ENCODE data around the gene TSR1. TPM values are rescaled to one million over a fixed set of nuclear protein-coding genes. Genes with fewer than 3 reads are reported as not detected.

TSR1 gene
- total and polyA plus RNA-seq, 2 experiments from 2014 or later = 21.2 to 22.0 TPM

DNA sequence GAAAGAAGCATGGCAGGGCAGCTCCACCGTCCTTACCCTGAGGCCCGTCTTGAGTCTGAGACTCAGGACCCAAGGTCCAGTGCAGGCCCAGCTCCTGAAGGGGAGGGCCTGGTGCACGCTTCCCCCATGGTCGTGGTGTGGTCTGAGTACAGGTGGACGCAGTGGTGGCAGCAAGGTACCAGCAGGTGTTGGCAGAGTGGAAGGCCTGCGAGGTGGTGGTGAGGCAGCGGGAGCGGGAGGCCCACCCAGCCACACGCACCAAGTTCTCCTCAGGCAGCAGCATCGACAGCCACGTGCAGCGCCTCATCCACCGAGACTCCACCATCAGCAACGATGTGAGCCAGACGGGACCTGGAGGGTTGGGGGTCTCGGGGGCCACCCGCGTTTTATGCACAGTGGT is 36.9 kb upstream of the TSR1 start:
- no peak overlapping the region for H2AFZ ChIP-seq
- no peak overlapping the region for H3K4me3 ChIP-seq
- no peaks in the 10 kb centered on the region for H3K36me3 ChIP-seq (replicated peaks; ENCODE audit: insufficient read depth, low read depth)
- H3K27me3 ChIP-seq = no peaks in the 10 kb centered on the region
- no peak overlapping the region for H3K27ac ChIP-seq
- DNase-seq (ENCODE audit: low spot score) = no peak
- 97% methylated on average over 18 of the region's 18 CpGs for WGBS (ENCODE audit: low lambda C conversion rate, missing lambda C conversion rate)
- no peaks in the 10 kb centered on the region for H3K9me2 ChIP-seq (replicated peaks; ENCODE audit: insufficient read depth)
- no peaks in the 10 kb centered on the region for H4K20me1 ChIP-seq (ENCODE audit: insufficient read depth, poor library complexity, severe bottlenecking)
- H3K79me2 ChIP-seq = no peaks in the 10 kb centered on the region
- TF ChIP-seq, protein P1, sequence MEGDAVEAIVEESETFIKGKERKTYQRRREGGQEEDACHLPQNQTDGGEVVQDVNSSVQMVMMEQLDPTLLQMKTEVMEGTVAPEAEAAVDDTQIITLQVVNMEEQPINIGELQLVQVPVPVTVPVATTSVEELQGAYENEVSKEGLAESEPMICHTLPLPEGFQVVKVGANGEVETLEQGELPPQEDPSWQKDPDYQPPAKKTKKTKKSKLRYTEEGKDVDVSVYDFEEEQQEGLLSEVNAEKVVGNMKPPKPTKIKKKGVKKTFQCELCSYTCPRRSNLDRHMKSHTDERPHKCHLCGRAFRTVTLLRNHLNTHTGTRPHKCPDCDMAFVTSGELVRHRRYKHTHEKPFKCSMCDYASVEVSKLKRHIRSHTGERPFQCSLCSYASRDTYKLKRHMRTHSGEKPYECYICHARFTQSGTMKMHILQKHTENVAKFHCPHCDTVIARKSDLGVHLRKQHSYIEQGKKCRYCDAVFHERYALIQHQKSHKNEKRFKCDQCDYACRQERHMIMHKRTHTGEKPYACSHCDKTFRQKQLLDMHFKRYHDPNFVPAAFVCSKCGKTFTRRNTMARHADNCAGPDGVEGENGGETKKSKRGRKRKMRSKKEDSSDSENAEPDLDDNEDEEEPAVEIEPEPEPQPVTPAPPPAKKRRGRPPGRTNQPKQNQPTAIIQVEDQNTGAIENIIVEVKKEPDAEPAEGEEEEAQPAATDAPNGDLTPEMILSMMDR (IDR thresholded peaks at IDR 0.05; ENCODE audit: poor library complexity) = no peak
- TF ChIP-seq EZH2 (IDR thresholded peaks at IDR 0.05; ENCODE audit: borderline replicate concordance) = no peak
- no peak for TF ChIP-seq EZH2phosphoT487 (IDR thresholded peaks at IDR 0.05; ENCODE audit: low read depth, severe bottlenecking, unreplicated experiment)
- no peaks in the 10 kb centered on the region for H3K9me3 ChIP-seq (ENCODE audit: low read depth)
- H3K4me2 ChIP-seq = no peak overlapping the region
- H3K4me1 ChIP-seq (ENCODE audit: insufficient read depth) = no peaks in the 10 kb centered on the region

- no peak for TF ChIP-seq EZH2phosphoT487 (IDR thresholded peaks at IDR 0.05; ENCODE audit: low read depth, severe bottlenecking, unreplicated experiment)
- no peak for TF ChIP-seq EZH2 (IDR thresholded peaks at IDR 0.05; ENCODE audit: borderline replicate concordance)
- TF ChIP-seq, protein P1 (IDR thresholded peaks at IDR 0.05; ENCODE audit: poor library complexity) = no peak
- no peak overlapping the region for H2AFZ ChIP-seq
- no peak overlapping the region for H3K27ac ChIP-seq
- no peaks in the 10 kb centered on the region for H3K4me1 ChIP-seq (ENCODE audit: insufficient read depth)
- no peaks in the 10 kb centered on the region for H3K79me2 ChIP-seq
- no peaks in the 10 kb centered on the region for H3K9me3 ChIP-seq (ENCODE audit: low read depth)
- DNase-seq (ENCODE audit: low spot score) = no peak
- no peak overlapping the region for H3K4me2 ChIP-seq
- no peaks in the 10 kb centered on the region for H3K27me3 ChIP-seq
- no peaks in the 10 kb centered on the region for H4K20me1 ChIP-seq (ENCODE audit: insufficient read depth, poor library complexity, severe bottlenecking)
- 91% methylated on average over 16 of the region's 16 CpGs for whole genome bisulfite sequencing (ENCODE audit: low lambda C conversion rate, missing lambda C conversion rate)
- H3K9me2 ChIP-seq (replicated peaks; ENCODE audit: insufficient read depth) = no peaks in the 10 kb centered on the region
- H3K4me3 ChIP-seq = no peak overlapping the region
- no peaks in the 10 kb centered on the region for H3K36me3 ChIP-seq (replicated peaks; ENCODE audit: insufficient read depth, low read depth)
These were observed 36.4 kb upstream of the TSR1 start for GRCh38 chr17:2372681-2373080.

DNA sequence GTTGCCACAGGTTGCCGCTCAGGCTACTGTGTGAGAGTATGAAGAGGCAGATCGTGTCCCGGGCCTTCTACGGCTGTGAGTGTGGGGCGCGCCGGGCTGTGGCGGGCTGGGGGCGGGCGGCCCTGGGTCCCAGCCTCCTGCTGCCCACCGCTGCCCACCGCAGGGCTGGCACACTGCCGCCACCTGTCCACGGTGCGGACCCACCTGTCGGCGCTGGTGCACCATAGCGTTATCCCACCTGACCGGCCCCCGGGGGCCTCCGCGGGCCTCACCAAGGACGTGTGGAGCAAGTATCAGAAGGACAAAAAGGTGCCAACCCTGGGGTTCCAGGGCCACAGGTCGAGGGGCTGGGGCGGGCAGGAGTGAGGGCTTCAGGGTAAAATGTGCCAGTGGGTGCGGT is 35.9 kb upstream of the TSR1 start:
- no peaks in the 10 kb centered on the region for H3K9me3 ChIP-seq (ENCODE audit: low read depth)
- no peaks in the 10 kb centered on the region for H3K9me2 ChIP-seq (replicated peaks; ENCODE audit: insufficient read depth)
- H3K27me3 ChIP-seq = no peaks in the 10 kb centered on the region
- 98% methylated on average over 18 of the region's 26 CpGs for WGBS (ENCODE audit: low lambda C conversion rate, missing lambda C conversion rate)
- no peak for DNase-seq (ENCODE audit: low spot score)
- TF ChIP-seq, protein P1 (IDR thresholded peaks at IDR 0.05; ENCODE audit: poor library complexity) = no peak
- TF ChIP-seq EZH2phosphoT487 (IDR thresholded peaks at IDR 0.05; ENCODE audit: low read depth, severe bottlenecking, unreplicated experiment) (no peak), EZH2 (IDR thresholded peaks at IDR 0.05; ENCODE audit: borderline replicate concordance) (no peak)
- H3K4me3 ChIP-seq = no peak overlapping the region
- H3K36me3 ChIP-seq (replicated peaks; ENCODE audit: insufficient read depth, low read depth) = no peaks in the 10 kb centered on the region
- no peaks in the 10 kb centered on the region for H3K4me1 ChIP-seq (ENCODE audit: insufficient read depth)
- H3K4me2 ChIP-seq = no peak overlapping the region
- H4K20me1 ChIP-seq (ENCODE audit: insufficient read depth, poor library complexity, severe bottlenecking) = no peaks in the 10 kb centered on the region
- H3K79me2 ChIP-seq = no peaks in the 10 kb centered on the region
- H2AFZ ChIP-seq = no peak overlapping the region
- H3K27ac ChIP-seq = no peak overlapping the region

Data from hepatocyte (in vitro differentiated cells).